MV-4-11 (cell line): ENCODE data around the gene COX4I1.

Experiments
- DNase-seq: peaks from one replicate; lab custom pipeline; 2025; lab: John Stamatoyannopoulos, UW

COX4I1 gene

GRCh38 chr16:85767531-85767930 is 32.0 kb upstream of the COX4I1 start:
- peak; percentile 52 for DNase-seq

- DNase-seq: no peak
Observed at GRCh38 chr16:85768199-85768598, 31.3 kb upstream of the COX4I1 start.

- DNase-seq: no peak
Observed at GRCh38 chr16:85770741-85771140, 28.8 kb upstream of the COX4I1 start.

- no peak for DNase-seq
Observed at GRCh38 chr16:85773044-85773443, 26.5 kb upstream of the COX4I1 start.

GRCh38 chr16:85774136-85774535 is 25.4 kb upstream of the COX4I1 start:
- no peak for DNase-seq

GRCh38 chr16:85774811-85775210 is 24.7 kb upstream of the COX4I1 start:
- no peak for DNase-seq

- no peak for DNase-seq
Observed at GRCh38 chr16:85777583-85778310, 21.7 kb upstream of the COX4I1 start.

GRCh38 chr16:85778873-85779272 is 20.6 kb upstream of the COX4I1 start:
- DNase-seq: peak; percentile 81

GRCh38 chr16:85780281-85780680 is 19.2 kb upstream of the COX4I1 start:
- DNase-seq: no peak

GRCh38 chr16:85781156-85781555 is 18.3 kb upstream of the COX4I1 start:
- no peak for DNase-seq

GRCh38 chr16:85781695-85782370 is 17.7 kb upstream of the COX4I1 start:
- no peak for DNase-seq

- peak; percentile 84 for DNase-seq
Observed at GRCh38 chr16:85782451-85782850, 17.0 kb upstream of the COX4I1 start.

GRCh38 chr16:85783441-85783840 is 16.1 kb upstream of the COX4I1 start:
- peak; percentile 21 for DNase-seq

- no peak for DNase-seq
Observed at GRCh38 chr16:85784813-85785212, 14.7 kb upstream of the COX4I1 start.

- no peak for DNase-seq
Observed at GRCh38 chr16:85785927-85786326, 13.6 kb upstream of the COX4I1 start.

- peak; percentile 63 for DNase-seq
Observed at GRCh38 chr16:85788819-85789218, 10.7 kb upstream of the COX4I1 start.

- DNase-seq: no peak
Observed at GRCh38 chr16:85789773-85790172, 9.7 kb upstream of the COX4I1 start.

GRCh38 chr16:85793662-85794298 is 5.7 kb upstream of the COX4I1 start:
- DNase-seq: no peak

GRCh38 chr16:85794696-85795095 is 4.8 kb upstream of the COX4I1 start:
- no peak for DNase-seq

- no peak for DNase-seq
Observed at GRCh38 chr16:85796152-85796551, 3.3 kb upstream of the COX4I1 start.

GRCh38 chr16:85796599-85796998 is 2.9 kb upstream of the COX4I1 start:
- no peak for DNase-seq

GRCh38 chr16:85798283-85798776 is 1.2 kb upstream of the COX4I1 start:
- no peak for DNase-seq

- no peak for DNase-seq
Observed at GRCh38 chr16:85798901-85799496, 496 bp upstream of the COX4I1 start.
